Right kidney (tissue), 1 donor: ENCODE data around the gene MYOF.
"Not testable (repeated sequence)": the region's sequence is repeated elsewhere in the genome, so short reads cannot be mapped to it uniquely, and the experiment has no call there.

Source experiments
- DNase-seq: peaks from one replicate; pipeline ENCODE4 v3.0.0-alpha.2; 2016

Gene MYOF

DNA sequence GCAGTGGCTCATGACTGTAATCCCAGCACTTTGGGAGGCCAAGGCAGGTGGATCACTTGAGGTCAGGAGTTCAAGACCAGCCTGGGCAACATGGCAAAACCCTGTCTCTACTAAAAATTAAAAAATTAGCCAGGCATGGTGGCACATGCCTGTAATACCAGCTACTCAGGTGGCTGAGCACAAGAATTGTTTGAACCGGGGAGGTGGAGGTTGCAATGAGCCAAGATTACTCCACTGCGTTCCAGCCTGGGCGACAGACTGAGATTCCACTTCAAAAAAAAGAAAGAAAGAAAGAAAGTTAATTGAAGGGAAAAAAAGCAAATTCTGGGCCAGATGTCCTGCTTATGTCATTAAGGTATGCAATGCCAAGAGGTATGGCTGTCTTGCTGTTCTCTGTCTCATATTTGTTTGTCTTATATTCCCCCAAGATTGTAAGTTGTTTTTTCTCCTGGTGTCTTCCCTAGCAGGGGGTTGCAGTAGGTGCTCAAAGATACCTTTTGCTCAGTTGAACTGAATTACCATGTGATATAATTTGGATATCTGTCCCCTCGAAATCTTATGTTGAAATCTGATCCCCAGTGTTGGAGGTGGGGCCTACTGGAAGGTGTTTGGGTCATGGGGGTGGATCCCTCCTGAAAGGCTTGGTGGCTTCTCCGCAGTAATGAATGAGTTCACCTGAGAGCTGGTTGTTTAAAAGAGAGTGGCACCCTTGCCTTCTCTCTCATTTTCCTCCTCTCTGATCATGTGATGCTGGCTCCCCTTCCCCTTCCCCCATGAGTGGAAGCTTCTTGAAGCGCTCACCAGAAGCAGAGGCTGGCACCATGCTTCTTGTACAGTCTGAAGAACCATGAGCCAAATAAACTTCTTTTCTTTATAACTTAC, 60.9 kb downstream of the MYOF start:
- no peak for DNase-seq

GRCh38 chr10:93420091-93420490, 62.0 kb downstream of the MYOF start:
- no peak for DNase-seq

GRCh38 chr10:93419016-93419415, 63.1 kb downstream of the MYOF start:
- DNase-seq: not testable (repeated sequence)

- no peak for DNase-seq
These were observed 64.2 kb downstream of the MYOF start for GRCh38 chr10:93417921-93418320.

DNA sequence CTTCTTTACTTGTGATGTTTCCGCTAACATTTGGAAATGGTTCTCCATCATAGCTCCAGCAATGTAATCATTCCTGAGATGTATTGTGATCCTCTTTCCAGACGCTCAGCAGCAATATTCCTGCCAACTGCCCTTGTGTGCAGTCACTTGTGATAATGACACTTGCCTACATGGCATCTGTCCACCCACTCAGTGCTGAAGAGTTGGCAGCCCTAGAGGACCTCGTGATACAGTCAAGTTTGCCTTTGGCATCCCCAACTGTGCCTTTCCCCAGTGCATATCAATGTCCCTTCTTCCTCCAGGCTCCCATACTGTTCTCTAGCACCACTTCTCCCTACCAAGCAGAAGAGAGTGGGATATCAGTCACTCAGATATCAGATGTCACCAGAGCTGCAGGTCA, 64.9 kb downstream of the MYOF start:
- no peak for DNase-seq

DNA sequence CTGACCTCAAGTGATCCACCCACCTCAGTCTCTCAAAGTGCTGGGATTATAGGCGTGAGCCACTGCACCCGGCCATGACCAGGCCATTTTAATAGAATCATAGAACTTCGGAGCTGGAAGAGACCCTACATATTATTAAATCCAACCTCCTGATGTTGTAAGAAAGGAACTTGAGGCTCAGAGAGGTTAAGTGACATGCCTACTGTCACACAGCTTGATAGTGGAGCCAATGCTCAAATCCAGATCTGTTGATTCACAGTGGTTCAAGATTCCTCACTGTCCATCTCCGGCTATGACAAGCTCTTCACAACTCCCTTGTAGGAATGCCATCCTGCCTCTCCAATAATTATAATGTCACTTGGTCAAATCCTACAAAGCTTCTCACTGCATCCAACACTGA, 65.3 kb downstream of the MYOF start:
- no peak for DNase-seq

DNA sequence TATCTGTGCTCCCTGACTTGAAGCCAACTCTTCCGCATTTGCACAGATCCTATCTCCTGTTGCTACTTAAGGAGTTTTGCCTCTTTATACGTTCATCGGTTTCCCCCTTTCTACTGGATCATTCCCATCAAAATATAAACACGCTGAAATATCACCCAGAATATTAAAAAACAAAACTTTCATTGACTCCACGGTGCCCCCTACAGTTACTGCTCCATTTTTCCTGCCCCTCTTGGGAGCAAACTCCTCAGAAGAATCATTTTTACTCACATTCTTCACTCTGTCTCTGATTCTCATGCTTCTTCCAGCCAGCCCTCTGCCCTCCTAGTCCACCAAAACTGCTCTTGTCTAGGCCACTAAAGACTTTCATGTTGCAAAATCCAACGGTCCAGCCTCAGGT, 66.4 kb downstream of the MYOF start:
- DNase-seq: no peak

GRCh38 chr10:93413252-93413689, 68.9 kb downstream of the MYOF start:
- no peak for DNase-seq

- no peak for DNase-seq
These were observed 69.3 kb downstream of the MYOF start for GRCh38 chr10:93412801-93413200.

DNA sequence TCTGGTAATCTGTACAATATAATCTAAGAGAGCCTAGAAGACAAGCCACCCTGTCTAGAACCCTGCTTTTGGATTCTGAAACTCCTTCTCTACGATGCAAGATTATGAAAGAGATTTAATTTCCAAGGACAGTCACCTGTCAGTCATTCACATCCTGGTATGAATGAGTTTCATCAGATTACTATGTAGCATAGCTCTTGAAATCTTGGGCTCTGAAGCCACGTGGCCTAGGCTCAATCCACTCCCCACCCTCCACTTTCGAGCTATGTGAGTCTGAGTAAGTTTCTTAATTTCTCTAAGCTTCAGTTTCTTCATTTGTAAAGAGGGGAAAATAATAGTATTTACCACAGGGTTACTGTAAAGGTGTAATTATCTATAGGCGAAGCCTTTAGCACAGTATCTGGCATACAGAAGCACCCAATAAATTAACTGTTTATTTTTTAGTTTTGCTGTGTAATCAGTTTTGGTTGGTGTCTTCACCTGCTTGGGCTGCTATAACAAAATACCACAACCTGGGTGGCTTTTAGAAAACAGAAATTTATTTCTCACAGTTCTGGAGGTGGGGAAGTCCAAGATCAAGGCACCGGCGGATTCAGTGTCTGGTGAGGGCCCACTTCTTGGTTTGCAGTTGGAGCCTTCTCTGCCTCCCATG, 71.3 kb downstream of the MYOF start:
- no peak for DNase-seq

- no peak for DNase-seq
These were observed 73.4 kb downstream of the MYOF start for GRCh38 chr10:93408783-93409182.

GRCh38 chr10:93406364-93407145, 75.6 kb downstream of the MYOF start:
- DNase-seq: no peak

DNA sequence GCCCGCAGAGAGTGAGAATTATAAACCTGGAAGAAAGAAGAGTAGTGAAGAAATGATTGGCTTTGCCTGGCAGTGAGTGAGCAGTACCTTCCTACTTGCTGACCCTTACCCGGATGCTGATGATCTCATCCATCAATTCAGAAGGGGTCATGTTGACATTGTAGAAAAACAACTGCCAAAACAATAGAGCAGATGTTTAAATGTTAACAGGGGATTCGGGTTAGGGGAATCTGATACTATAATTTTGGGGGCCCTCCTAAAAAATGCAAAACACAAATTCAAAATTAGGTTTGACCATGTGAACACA, 78.1 kb downstream of the MYOF start:
- no peak for DNase-seq

GRCh38 chr10:93403152-93404047, 78.7 kb downstream of the MYOF start:
- no peak for DNase-seq

GRCh38 chr10:93402192-93402591, 79.9 kb downstream of the MYOF start:
- no peak for DNase-seq

GRCh38 chr10:93398528-93398927, 83.6 kb downstream of the MYOF start:
- DNase-seq: no peak

DNA sequence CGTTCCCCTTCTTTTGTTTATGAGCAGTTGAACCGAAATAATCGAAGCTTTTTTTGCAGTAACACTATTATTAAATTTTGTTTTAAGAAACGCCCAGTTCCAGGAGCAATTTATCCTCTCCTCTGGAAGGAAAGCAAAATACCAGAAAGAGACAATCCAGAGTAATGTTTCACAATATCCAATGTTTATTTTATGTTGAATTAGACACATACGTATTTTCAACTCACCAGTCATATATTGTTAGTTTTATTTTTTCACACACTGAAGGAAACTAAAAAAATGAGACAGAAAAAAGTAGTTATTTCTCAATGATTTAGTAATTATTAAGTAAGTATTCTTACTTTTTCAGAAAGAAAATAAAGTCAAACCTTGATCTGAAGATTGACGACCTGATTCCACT, 85.1 kb downstream of the MYOF start:
- no peak for DNase-seq

DNA sequence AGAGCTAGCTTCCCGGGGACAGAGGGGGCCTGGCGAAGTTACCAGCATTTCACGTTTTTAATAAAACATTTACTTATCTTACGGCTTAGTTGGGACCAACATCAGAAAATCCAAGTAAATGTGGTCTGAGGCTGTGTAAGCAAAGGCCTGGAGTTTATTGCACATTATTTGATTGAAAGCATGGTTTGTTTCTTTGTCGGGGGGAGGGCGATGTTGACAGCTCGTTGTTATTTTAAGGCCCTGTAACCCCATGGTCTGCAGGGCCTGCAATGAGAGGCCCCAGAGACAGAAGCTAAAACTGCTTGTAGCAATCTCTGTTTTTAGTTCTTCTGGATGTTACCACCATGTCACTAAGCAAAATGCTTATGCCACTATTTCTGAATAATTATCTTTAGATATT, 88.9 kb downstream of the MYOF start:
- peak; percentile 20 for DNase-seq

DNA sequence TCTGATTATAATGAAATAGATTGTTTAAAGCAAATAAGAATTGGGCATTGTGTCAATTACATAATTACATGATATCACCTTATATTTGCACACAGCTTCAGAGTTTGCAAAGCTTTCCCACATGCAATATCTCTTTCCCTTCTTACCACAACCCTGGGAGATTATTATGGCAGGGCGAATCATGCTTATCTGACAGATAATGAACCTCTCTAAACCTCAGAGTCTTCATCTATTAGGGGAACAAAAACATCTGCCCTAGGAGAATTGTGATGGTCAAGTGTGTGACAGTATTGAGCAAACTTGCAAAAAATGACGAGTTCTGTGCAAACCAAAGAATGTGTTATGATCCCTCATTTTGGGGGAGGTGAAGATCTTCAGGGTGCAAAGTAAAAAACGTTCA, 90.0 kb downstream of the MYOF start:
- no peak for DNase-seq

DNA sequence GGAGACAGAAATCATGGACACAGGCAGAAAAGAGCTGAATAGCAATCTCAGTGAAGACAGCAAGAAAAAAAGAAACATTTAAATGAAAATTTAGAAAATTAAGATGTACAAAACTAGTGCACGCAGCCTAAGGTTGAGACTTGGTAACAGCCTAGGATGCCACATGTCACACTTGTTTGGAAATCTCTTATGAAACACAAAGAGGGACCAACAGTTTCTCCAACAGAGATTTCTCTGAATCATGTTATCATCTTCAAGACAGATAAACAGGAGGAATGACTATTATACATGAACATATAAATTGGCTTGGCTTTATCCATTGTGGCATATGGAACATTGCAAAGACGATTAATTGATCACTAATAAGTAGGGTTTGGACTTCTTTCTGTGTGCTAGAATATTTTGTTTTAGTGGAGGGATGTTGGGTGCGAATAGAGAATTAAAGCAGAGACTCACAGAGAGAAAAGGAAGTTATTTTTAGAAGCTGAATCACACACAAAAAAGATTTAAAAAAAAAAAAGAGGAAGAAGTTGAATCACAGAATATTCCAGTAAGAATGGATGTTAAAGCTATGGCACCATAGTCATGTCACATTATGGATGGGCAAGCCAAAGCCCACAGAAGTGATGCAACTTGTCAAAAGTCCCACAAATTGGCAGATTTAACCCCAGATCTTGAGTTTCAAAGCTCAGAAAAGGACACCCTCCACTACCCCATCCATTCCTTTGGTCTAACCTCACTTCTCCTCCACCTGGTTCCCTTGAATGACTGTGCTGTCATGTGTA, 91.6 kb downstream of the MYOF start:
- no peak for DNase-seq

DNA sequence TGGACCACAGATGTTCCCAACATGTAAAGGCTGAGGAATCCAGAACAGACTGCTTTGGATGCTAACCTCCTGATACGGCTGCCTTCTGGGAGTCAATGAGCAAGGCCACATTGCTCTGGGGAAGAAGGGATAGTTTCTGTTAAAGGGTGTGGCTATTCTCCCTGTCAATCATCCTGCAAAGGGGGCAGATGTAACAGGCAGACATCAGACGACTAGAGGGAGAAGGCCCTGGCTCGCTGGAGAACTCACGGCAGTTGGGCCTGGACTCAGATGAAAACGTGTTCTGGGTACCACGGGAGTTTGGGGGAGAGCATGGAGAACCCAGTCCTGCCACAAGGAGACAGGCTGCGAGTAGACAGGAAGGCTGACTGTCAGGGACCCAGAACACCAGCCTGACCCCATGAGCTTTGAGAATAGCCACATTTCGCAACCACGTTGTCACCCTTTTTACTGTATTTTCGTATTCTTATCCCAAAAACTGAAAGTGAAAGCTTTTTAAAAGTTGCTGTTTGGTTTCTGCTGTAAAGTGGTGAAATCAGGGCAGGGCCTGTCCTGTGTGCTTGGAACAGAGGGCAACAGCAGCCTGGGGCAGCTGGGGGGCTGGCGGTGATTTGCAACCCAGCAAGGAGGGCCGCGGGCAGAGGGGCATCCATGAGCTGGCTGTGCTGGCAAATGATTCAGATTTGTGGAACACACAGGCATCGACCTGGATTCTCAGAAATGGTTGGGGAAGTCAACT, 95.3 kb downstream of the MYOF start:
- DNase-seq: no peak
